ENCODE data around the gene HSD17B3. TPM values are rescaled to one million over a fixed set of nuclear protein-coding genes. Genes with fewer than 3 reads are reported as not detected.

The HSD17B3 gene
- polyA plus RNA-seq, 1 donor (not counting 4 experiments of a cell fraction or from before 2014, with no cell fraction given), result 0.17 TPM

DNA sequence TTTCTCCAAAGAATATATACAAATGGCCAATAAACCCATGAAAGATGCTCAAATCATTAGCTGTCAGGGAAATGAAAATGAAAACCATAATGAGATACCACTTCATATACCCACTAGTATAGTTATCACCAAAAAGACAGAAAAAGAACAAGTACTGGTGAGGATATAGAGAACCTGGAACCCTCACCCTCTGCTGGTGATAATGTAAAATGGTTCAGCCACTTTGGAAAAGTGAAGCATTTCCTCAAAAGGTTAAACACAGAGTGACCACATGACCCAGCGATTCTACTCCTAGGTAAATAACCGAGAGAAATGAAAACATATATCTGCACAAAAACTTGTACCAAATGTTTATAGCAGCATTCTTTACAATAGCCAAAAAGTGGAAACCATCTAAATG, 72.0 kb downstream of the HSD17B3 start:
- Histone ChIP-seq H3K9me3 (ENCODE audit: control insufficient read depth, low read depth, low read length) (no peaks in the 10 kb centered on the region), H3K4me1 (ENCODE audit: control insufficient read depth, extremely low read depth, insufficient read depth, low read length) (no peaks in the 10 kb centered on the region), H3K27ac (ENCODE audit: control insufficient read depth, insufficient read depth, low read length) (no peak overlapping the region), H3K36me3 (ENCODE audit: control insufficient read depth in 2 of 2, extremely low read depth in 1 of 2, insufficient read depth in 2 of 2, low read length in 2 of 2) (no peaks in the 10 kb centered on the region), H3K79me2 (ENCODE audit: control insufficient read depth, insufficient read depth, low read length) (no peaks in the 10 kb centered on the region), H2AFZ (ENCODE audit: control insufficient read depth, low read length) (no peak overlapping the region), H4K20me1 (ENCODE audit: control insufficient read depth, extremely low read depth, insufficient read depth, low read length) (peaks cover 6% of the 10 kb centered on the region), H3K27me3 (ENCODE audit: control insufficient read depth, extremely low read depth, insufficient read depth, low read length) (peaks cover 43% of the 10 kb centered on the region), H3K4me3 (ENCODE audit: control insufficient read depth in 2 of 3, extremely low read depth in 1 of 3, insufficient read depth in 2 of 3, low read depth in 1 of 3, low read length in 3 of 3) (no peak overlapping the region), H3K4me2 (ENCODE audit: control insufficient read depth, extremely low read depth, insufficient read depth, low read depth, low read length) (no peak overlapping the region), H3K9ac (ENCODE audit: control insufficient read depth, extremely low read depth, insufficient read depth, low read length) (no peak overlapping the region), H3K9me1 (ENCODE audit: control insufficient read depth, extremely low read depth, insufficient read depth, low read length) (no peaks in the 10 kb centered on the region)
- TF ChIP-seq EZH2 (IDR thresholded peaks at IDR 0.05; ENCODE audit: low read length), result no peak
- TF ChIP-seq, protein P1, sequence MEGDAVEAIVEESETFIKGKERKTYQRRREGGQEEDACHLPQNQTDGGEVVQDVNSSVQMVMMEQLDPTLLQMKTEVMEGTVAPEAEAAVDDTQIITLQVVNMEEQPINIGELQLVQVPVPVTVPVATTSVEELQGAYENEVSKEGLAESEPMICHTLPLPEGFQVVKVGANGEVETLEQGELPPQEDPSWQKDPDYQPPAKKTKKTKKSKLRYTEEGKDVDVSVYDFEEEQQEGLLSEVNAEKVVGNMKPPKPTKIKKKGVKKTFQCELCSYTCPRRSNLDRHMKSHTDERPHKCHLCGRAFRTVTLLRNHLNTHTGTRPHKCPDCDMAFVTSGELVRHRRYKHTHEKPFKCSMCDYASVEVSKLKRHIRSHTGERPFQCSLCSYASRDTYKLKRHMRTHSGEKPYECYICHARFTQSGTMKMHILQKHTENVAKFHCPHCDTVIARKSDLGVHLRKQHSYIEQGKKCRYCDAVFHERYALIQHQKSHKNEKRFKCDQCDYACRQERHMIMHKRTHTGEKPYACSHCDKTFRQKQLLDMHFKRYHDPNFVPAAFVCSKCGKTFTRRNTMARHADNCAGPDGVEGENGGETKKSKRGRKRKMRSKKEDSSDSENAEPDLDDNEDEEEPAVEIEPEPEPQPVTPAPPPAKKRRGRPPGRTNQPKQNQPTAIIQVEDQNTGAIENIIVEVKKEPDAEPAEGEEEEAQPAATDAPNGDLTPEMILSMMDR (optimal IDR thresholded peaks at IDR 0.05 in 1 of 3, IDR thresholded peaks at IDR 0.05 in 1 of 3, conservative IDR thresholded peaks at IDR 0.05 in 1 of 3; ENCODE audit: extremely low read depth in 1 of 3, insufficient read depth in 2 of 3, low read length in 3 of 3), result no peak
- dilution Hi-C loops (cut with MboI; ENCODE audit: extremely low pct_ligation_motif_present, low sequenced_read_pairs), result no loop called here
- DNase-seq (ENCODE audit: low read depth, low spot score) (no peak), FAIRE-seq (no peak)

DNA sequence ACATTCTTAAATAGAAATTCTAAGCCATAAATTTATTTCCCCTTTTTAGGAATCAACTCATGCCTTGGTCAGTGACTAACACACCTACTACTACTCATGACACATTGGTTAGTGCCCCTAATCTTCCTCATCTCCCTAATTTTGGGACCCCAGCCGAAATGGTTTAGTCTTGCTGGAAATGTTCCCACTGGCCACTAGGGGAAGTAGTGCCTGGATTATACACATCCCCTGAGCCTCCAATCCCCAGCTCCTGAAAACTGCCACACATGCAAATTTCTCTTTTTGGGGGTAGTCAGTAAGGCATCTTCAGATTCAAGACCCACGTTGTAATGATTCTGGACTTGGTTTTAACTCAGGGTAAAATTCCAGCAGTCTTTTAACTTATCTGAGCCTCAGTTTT, 79.8 kb downstream of the HSD17B3 start:
- DNase-seq (ENCODE audit: low read depth, low spot score) (no peak), FAIRE-seq (no peak)
- Histone ChIP-seq H3K4me3 (ENCODE audit: control insufficient read depth in 2 of 3, extremely low read depth in 1 of 3, insufficient read depth in 2 of 3, low read depth in 1 of 3, low read length in 3 of 3) (no peak overlapping the region), H3K4me2 (ENCODE audit: control insufficient read depth, extremely low read depth, insufficient read depth, low read depth, low read length) (no peak overlapping the region), H3K36me3 (ENCODE audit: control insufficient read depth in 2 of 2, extremely low read depth in 1 of 2, insufficient read depth in 2 of 2, low read length in 2 of 2) (no peaks in the 10 kb centered on the region), H3K9me1 (ENCODE audit: control insufficient read depth, extremely low read depth, insufficient read depth, low read length) (no peaks in the 10 kb centered on the region), H2AFZ (ENCODE audit: control insufficient read depth, low read length) (no peak overlapping the region), H3K9me3 (ENCODE audit: control insufficient read depth, low read depth, low read length) (no peaks in the 10 kb centered on the region), H4K20me1 (ENCODE audit: control insufficient read depth, extremely low read depth, insufficient read depth, low read length) (no peaks in the 10 kb centered on the region), H3K27ac (ENCODE audit: control insufficient read depth, insufficient read depth, low read length) (no peak overlapping the region), H3K9ac (ENCODE audit: control insufficient read depth, extremely low read depth, insufficient read depth, low read length) (no peak overlapping the region), H3K4me1 (ENCODE audit: control insufficient read depth, extremely low read depth, insufficient read depth, low read length) (peaks cover 3% of the 10 kb centered on the region), H3K79me2 (ENCODE audit: control insufficient read depth, insufficient read depth, low read length) (no peaks in the 10 kb centered on the region), H3K27me3 (ENCODE audit: control insufficient read depth, extremely low read depth, insufficient read depth, low read length) (peaks cover 37% of the 10 kb centered on the region)
- dilution Hi-C loops (cut with MboI; ENCODE audit: extremely low pct_ligation_motif_present, low sequenced_read_pairs), result no loop called here
- TF ChIP-seq EZH2 (IDR thresholded peaks at IDR 0.05; ENCODE audit: low read length), result no peak
- TF ChIP-seq, protein P1 (optimal IDR thresholded peaks at IDR 0.05 in 1 of 3, IDR thresholded peaks at IDR 0.05 in 1 of 3, conservative IDR thresholded peaks at IDR 0.05 in 1 of 3; ENCODE audit: extremely low read depth in 1 of 3, insufficient read depth in 2 of 3, low read length in 3 of 3), result peak; percentile 59 to 66 (median 65)
